HG02943 (cell line): ENCODE results near the gene PELI3.

ENCODE experiments used
- ATAC-seq: cut with Tn5 transposase; IDR thresholded peaks from one replicate; pipeline ENCODE4 v1.9.1; 2021; ENCODE audit warnings: mild to moderate bottlenecking, low read depth, moderate library complexity; ENCODE audit not compliant: unreplicated experiment

Gene PELI3

DNA sequence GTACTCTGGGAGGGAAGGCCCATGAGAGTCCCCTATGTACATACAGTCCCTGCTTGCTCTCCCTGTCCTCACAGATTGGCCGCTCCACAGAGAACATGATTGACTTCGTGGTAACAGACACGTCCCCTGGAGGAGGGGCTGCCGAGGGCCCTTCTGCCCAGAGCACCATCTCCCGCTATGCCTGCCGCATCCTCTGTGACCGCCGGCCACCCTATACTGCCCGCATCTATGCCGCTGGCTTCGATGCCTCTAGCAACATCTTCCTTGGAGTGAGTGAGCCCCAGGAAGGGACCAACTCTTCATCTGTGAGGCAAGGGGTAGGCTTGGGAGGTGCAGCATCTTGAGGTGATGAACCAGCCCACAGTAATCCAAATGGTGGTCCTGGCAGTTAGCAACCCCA, 6.5 kb downstream of the PELI3 start:
- no peak for ATAC-seq

- no peak for ATAC-seq
These were observed 7.2 kb downstream of the PELI3 start for GRCh38 chr11:66473608-66474515.

DNA sequence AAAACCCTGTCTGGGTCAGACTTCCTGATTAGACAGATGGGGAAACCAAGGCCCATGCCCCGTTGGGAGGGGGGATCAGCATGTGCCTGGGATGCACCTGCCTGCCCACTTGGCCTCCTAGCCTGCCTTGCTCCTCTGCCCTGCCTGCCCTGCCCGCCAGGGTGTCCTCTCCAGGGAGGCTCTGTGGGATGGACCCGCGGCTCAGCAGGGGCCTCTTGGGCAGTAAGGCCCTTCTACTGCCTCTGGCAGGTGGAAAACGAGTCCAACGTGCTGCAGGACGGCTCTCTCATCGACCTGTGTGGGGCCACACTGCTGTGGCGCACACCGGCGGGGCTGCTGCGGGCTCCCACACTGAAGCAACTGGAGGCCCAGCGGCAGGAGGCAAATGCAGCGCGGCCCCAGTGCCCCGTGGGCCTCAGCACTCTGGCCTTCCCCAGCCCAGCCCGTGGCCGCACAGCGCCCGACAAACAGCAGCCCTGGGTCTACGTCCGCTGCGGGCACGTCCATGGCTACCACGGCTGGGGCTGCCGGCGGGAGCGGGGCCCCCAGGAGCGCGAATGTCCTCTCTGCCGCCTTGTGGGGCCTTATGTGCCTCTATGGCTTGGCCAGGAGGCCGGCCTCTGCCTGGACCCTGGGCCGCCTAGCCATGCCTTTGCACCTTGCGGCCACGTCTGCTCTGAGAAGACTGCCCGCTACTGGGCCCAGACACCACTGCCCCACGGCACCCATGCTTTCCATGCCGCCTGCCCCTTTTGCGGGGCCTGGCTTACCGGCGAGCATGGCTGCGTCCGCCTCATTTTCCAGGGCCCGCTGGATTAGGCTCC, 8.9 kb downstream of the PELI3 start:
- ATAC-seq, result no peak

GRCh38 chr11:66476173-66476840, 9.6 kb downstream of the PELI3 start:
- no peak for ATAC-seq

DNA sequence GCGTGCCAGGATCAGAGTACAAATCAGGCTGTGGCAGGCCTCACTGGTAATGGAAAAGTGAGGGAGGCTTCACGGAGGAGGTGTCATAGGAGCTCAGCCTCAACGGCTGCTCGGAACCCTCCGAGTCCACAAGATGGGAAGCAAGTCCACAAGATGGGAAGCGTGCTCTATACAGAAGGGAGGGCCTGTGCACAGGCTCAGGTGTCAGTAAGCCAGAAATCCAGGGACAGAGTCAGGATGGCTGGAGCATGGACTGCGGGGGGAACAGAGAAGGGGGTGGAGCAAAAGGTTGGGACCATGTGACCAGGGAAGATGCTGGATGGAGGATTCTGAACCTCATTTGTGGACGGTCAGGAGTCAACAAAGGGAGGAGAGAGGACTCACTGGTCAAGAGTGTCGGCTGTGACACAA, 10.1 kb downstream of the PELI3 start:
- no peak for ATAC-seq

DNA sequence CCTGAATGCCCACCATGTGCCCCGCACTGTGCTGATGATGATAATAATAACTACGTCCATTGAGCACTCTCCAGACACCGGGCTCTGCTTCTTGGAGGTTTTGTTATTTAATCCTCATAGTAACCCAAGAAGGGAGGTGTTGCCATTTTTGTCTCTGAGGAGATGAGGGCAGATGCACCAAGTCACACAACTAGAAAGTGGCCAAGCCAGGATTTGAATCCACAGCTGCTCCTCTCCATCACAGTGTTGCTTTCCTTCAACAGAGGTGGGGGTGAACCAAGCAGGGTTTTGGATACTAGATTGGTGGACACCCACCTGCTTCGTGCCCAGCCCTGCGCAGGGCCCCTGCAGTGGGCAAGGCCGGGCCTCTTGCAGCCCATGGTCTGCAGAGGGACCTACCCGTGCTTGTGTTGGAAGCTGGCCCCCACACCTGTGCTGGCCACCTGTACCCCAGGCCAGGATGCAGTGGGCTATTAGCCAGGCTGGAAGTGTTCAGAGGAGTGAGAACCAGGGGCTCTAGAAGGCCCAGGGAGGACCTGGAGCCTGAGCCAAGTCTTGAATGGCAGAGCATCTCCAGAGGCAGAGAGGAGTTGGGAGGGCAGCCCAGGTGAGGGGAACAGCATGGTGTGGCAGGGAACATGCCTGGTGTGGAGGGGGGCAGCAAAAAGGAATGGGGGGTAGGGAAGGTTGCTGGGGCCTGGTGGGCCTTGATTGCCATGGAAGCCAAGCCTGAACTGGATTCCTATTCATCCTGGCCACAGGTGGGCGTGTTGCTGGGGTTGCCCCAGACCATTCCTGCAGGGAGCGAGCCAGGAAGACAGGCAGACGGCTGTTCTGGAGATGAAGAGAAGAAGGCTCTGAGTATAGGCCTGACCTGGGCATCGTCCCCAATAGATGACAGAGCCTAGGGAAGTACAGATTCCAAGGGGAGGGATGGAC, 10.8 kb downstream of the PELI3 start:
- ATAC-seq, result no peak

DNA sequence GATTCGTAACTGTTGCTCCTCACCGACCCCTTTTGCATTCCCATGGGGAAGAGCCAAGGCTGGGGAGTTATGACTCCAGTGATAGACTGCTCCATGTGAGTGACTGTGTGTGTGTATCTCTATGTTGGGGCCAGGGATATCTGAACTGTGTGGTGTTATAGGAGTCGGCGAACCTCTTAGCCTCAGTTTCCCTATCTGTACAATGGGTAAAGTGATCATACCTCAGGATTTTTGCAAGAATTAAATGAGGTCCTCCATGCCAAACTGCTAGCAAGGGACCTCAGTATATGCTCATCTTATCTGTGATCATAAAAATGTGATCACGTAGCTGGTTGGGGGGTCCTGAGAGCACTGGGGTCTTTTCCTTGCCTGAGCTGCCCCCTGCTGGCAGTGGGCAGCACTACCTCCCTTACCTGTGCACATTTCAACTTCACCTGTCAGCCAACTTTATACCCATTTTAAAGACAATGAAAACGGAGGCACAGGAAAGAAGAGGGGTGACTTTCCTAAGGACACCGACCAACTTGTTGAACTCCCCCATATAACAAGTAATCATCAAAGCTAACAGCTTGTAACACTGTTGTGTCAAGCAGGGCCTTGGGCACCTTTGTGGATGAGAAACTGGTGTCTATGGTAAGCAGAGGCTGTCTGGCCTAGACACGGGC, 12.2 kb downstream of the PELI3 start:
- ATAC-seq, result no peak

DNA sequence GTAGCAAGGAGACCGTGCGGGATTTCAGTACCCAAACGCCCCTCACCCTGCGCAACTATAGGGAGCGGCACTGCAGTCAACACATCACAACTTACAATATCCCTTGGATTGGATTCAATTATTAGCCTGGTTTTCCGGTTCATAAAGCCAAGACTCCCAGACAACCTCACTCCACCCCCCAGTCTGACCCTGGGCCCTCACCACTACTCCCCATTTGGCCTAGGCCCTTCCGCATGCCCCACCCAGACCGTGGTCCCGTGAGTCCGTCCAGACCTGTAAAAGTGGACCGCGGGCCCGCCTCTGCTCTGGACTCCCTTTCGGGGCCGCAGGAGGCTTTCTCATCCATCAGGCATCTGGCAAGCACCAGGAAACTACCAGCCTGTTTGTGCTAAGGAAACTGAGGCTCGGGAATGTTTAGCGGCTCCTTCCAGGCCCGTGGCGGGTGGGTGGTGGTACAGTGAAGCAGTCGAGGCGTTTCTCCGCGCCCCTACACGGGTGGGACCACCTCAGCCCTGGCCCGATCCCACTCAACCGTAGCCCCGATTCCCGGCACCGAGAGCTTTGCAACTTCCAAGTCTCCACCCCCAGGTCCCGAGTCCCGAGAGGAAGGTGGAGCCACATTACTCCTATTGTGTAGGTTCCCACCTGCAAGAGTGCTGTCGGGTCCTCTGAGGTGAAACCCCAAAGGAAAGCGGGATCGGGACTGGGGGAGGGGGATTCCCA, 12.8 kb downstream of the PELI3 start:
- ATAC-seq, result peak; percentile 10

DNA sequence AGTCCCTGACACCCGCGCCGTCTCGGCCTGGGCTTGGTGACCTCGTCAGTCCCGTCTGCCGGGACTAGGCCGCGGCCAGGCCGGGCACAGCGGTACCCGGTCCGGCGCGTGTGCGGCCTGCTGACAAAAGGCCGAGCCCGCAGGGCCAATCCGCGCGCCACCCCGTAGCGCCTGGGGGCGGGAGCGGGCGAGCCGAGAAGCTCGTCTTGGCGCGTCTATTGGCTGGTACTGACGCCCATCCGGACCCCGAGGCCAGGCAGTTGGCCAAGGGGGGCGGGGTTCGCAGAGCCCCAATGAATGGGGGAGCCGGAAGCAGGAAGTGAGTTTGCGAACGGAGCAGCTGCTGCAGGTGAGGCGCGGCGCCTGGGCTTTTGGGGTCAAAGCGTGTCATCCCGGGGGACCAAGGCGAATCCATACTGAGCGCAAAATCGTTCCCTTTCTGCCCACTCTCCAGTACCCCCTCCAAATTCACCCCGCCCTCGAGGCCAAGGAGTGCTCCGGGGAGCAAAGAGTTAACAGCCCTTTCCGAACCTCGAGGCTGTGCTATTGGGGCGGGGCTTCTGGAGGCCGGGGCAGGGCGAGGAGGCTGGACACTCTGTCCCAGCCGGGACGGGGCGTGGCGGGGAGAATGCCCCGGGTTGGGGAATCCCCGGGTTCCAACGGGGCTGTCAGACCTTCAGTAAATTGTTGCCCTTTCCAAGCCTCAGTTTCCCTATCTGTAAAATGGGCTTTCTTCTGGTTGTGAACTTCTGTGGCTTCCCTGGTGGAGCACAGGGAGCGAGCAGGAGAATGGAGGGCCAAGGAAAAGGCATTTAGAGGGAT, 13.6 kb downstream of the PELI3 start, which contains the start of gene DPP3:
Gene DPP3 (plus strand): TSS at position 318 of the 822 bp plus-strand sequence. CDS start 1,767 bp downstream, outside the sequence.
- peak; percentile 87 for ATAC-seq

DNA sequence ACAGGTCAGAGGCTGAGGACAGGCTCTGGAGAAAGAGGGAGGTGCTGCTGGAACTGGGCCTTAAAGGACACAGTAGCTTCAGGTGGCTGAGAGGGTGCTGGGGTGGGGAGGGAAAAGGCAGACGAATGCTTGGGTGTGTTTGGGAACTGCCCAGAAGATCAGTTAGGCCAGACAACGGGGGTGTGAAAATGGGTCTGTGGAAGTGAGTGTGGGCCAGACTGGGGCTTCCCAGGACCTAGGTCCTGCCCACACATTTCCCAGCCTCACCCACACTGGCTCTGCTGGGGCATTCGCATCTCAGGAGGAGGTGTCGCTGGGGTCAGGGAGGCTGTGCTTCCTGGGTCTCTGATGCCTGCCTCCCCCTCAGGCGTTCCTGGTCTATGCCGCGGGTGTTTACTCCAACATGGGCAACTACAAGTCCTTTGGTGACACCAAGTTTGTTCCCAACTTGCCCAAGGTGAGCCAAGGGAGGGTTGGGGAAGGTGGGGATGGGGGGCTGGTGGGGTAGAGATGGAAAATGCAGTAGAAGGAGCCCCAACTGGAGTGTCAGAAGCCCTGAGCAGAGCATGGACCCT, 18.2 kb downstream of the PELI3 start:
- no peak for ATAC-seq

GRCh38 chr11:66488957-66489356, 22.3 kb downstream of the PELI3 start:
- no peak for ATAC-seq

DNA sequence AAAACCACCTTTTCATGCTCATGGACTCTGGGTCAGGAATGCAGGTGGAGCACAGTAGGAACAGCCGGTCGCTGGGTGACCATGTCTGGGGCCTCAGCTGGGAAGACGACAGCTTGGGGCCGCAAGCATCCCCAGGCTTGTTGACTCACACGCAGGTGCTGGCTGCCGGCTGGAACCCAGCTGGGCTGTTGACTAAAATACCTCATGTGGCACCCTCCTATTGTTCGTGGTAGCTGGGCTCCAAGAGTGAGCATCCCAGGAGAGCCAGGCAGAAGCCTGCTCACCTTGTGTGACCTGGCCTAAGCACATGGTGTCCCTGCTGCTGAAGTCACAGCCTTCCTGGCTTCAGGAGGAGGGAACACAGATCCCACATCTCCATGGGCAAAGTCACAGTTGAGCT, 22.9 kb downstream of the PELI3 start:
- ATAC-seq, result no peak

GRCh38 chr11:66491315-66491935, 24.7 kb downstream of the PELI3 start:
- ATAC-seq, result no peak

DNA sequence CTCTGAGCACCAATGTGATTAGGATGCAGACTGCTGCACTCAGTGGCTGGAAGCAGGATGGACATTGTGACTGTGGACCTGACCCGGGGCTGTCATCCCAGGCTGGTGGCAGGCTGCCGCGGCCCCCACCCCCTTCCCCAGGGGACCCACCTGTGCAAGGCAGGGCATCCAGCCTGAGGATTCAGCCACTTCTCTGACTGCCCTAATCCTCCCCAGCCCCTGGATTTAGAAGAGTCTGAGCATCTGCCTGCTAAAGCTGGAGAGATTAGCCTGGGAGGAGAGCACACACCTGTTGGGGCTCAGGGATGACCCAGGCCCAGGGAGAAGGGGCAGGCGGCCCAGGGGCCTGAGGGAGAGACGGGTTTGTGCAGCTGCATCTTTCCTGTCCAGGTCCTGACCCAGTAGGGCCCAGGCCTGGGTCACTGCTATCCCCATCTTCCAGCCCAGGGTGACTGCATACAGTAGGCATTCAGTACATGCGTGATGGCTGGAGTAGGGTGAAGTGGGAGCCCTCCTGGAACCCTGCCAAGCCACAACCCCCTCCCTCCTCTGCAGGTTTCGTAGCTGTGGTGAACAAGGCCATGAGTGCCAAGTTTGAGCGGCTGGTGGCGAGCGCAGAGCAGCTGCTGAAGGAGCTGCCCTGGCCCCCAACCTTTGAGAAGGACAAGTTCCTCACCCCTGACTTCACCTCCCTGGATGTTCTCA, 25.6 kb downstream of the PELI3 start:
- ATAC-seq, result no peak

DNA sequence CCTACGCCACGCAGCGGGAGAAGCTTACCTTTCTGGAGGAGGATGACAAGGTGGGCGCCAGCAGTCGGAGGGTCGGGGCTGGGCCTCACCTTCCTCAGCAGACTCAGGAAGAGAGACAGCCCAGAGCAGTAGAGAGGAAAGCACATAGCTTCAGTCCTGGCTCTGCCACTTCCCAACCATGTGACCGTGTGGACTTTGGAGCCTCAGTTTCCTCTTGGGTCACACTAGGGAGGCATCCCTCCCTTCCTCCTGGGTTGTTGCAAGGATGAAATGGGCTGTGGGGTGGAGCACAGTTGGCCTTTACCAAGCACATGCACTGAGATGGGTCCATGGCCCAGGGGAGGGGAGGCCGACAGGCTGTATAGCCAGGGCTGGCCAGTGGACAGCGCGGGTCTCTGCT, 26.4 kb downstream of the PELI3 start:
- ATAC-seq, result no peak

GRCh38 chr11:66494458-66494857, 27.8 kb downstream of the PELI3 start:
- ATAC-seq, result no peak
